NOMO-1 treated with DMSO at 0.1 percent for 48 hours (cell line): ENCODE results near the gene DHFR2.

ENCODE experiments used
- DNase-seq: peaks from one replicate; lab custom pipeline; 2025; ENCODE audit not compliant: unreplicated experiment; lab: John Stamatoyannopoulos, UW

The DHFR2 gene

DNA sequence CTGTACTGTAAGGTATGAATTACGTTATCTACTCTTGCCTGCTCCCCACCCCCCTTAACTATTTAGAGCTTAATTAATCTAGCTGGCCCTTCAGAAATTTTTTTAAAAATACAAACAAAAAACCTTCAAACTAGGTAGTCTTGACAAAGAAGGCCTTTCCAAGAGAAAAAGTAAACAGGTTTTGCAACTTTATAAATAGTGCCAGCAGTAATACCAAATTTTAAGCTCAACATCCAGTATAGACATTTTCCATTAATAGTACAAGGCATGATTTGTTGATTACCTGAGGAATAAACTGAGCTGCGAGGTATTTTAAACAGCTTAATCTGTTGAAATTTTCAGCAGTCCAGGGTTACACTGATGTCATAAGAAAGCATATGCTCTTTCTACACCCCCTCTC lies 54.5 kb downstream of the DHFR2 start:
- no peak for DNase-seq
